RCC 7860 (cell line): ENCODE measurements around the gene MLLT3.

Source experiments
- DNase-seq: peaks from one replicate; pipeline ENCODE4 v3.0.0-alpha.2; 2015; ENCODE audit warnings: low spot score
- FAIRE-seq: peaks from 2 replicates; lab custom pipeline; 2012; peaks lifted over from hg19 to GRCh38; lab: Jason Lieb, UNC

MLLT3 gene

GRCh38 chr9:20316372-20316771 lies 305.9 kb downstream of the MLLT3 start:
- FAIRE-seq (no peak), DNase-seq (no peak)

- no peak for DNase-seq
- FAIRE-seq, result no peak
These were observed 306.6 kb downstream of the MLLT3 start for GRCh38 chr9:20315677-20316076.

GRCh38 chr9:20314981-20315380 lies 307.3 kb downstream of the MLLT3 start:
- DNase-seq, result no peak
- no peak for FAIRE-seq

GRCh38 chr9:20313415-20313814 lies 308.9 kb downstream of the MLLT3 start:
- DNase-seq (no peak), FAIRE-seq (no peak)

GRCh38 chr9:20312732-20313131 lies 309.6 kb downstream of the MLLT3 start:
- no peak for DNase-seq
- FAIRE-seq, result no peak

- FAIRE-seq (no peak), DNase-seq (no peak)
These were observed 312.3 kb downstream of the MLLT3 start for GRCh38 chr9:20310024-20310423.

GRCh38 chr9:20309124-20309523 lies 313.2 kb downstream of the MLLT3 start:
- DNase-seq, result no peak
- no peak for FAIRE-seq

- DNase-seq (no peak), FAIRE-seq (no peak)
These were observed 314.7 kb downstream of the MLLT3 start for GRCh38 chr9:20307621-20308020.

- no peak for FAIRE-seq
- no peak for DNase-seq
These were observed 316.8 kb downstream of the MLLT3 start for GRCh38 chr9:20305452-20305851.

GRCh38 chr9:20303996-20304395 lies 318.3 kb downstream of the MLLT3 start:
- FAIRE-seq (no peak), DNase-seq (no peak)

GRCh38 chr9:20303066-20303465 lies 319.2 kb downstream of the MLLT3 start:
- DNase-seq (no peak), FAIRE-seq (no peak)

GRCh38 chr9:20302197-20302596 lies 320.1 kb downstream of the MLLT3 start:
- DNase-seq (no peak), FAIRE-seq (no peak)

GRCh38 chr9:20300430-20301115 lies 321.7 kb downstream of the MLLT3 start:
- DNase-seq (no peak), FAIRE-seq (no peak)

- FAIRE-seq (no peak), DNase-seq (no peak)
These were observed 324.6 kb downstream of the MLLT3 start for GRCh38 chr9:20297646-20298084.

GRCh38 chr9:20295555-20295954 lies 326.7 kb downstream of the MLLT3 start:
- FAIRE-seq (no peak), DNase-seq (no peak)

- DNase-seq, result no peak
- no peak for FAIRE-seq
These were observed 328.1 kb downstream of the MLLT3 start for GRCh38 chr9:20294046-20294750.

GRCh38 chr9:20292002-20292401 lies 330.3 kb downstream of the MLLT3 start:
- FAIRE-seq (no peak), DNase-seq (peak; percentile 12)
